ENCODE data around the gene R3HDM2. TPM values are rescaled to one million over a fixed set of nuclear protein-coding genes. Genes with fewer than 3 reads are reported as not detected.

R3HDM2 gene
- total and polyA plus RNA-seq, 2 of the 13 experiments (the other 11 are each of a cell fraction or from before 2014, with no cell fraction given), result 11.1 to 23.5 TPM

GRCh38 chr12:57430931-57431566 lies at the start of gene R3HDM2 (continued):
- TF ChIP-seq CBX2 (IDR thresholded peaks at IDR 0.05; ENCODE audit: low read depth, low read length) (no peak), CBX2 (CRISPR knock-in tag; IDR thresholded peaks at IDR 0.05; ENCODE audit: low read depth) (no peak), SMAD3 (CRISPR knock-in tag; IDR thresholded peaks at IDR 0.05) (peak; percentile 62; the same call in 1 of the 2 replicates), ESRRA (CRISPR knock-in tag; IDR thresholded peaks at IDR 0.05; ENCODE audit: low read depth) (no peak; the same call in 1 of the 2 replicates), POLR2AphosphoS5 (IDR thresholded peaks at IDR 0.05; ENCODE audit: low read depth, low read length) (peak; percentile 85), TCF7 (IDR thresholded peaks at IDR 0.05; ENCODE audit: low read depth) (no peak), ATF5 (CRISPR knock-in tag; IDR thresholded peaks at IDR 0.05; ENCODE audit: low read depth) (no peak; the same call in 1 of the 2 replicates), ZNF451 (CRISPR knock-in tag; IDR thresholded peaks at IDR 0.05) (no peak), HBP1 (CRISPR knock-in tag; IDR thresholded peaks at IDR 0.05; ENCODE audit: low read depth) (peak; percentile 77; the same call in 1 of the 2 replicates), ZBTB20 (CRISPR knock-in tag; IDR thresholded peaks at IDR 0.05; ENCODE audit: borderline replicate concordance, low read depth) (no peak; the same call in 1 of the 2 replicates), ZNF468 (CRISPR knock-in tag; IDR thresholded peaks at IDR 0.05) (no peak), ZBTB1 (CRISPR knock-in tag; IDR thresholded peaks at IDR 0.05; ENCODE audit: borderline replicate concordance) (peak; percentile 65; the same call in 1 of the 2 replicates), AKNA (CRISPR knock-in tag; IDR thresholded peaks at IDR 0.05; ENCODE audit: borderline replicate concordance) (no peak), ZNF280D (CRISPR knock-in tag; IDR thresholded peaks at IDR 0.05) (no peak), PRPF4 (IDR thresholded peaks at IDR 0.05; ENCODE audit: low read depth, low read length, poor library complexity, severe bottlenecking) (no peak), ISX (CRISPR knock-in tag; conservative IDR thresholded peaks at IDR 0.05) (no peak), ZBTB39 (CRISPR knock-in tag; IDR thresholded peaks at IDR 0.05) (no peak)
